HepG2 (cell line): ENCODE results near the gene MB21D2.

Source experiments
- ATF2 ChIP-seq: sonication (generic); formaldehyde crosslinking; IDR thresholded peaks from 2 replicates; pipeline ENCODE4 v1.4.0; 2020; ENCODE audit warnings: missing genetic modification reagents
- CTCF ChIP-seq: sonication (generic); formaldehyde crosslinking; IDR thresholded peaks from 2 replicates; pipeline ENCODE4 v1.5.0; 2020; ENCODE audit warnings: mild to moderate bottlenecking, missing genetic modification reagents, moderate library complexity
- DNMT1 ChIP-seq: sonication (generic); formaldehyde crosslinking; IDR thresholded peaks from 2 replicates; pipeline ENCODE4 v1.5.1; 2020; ENCODE audit warnings: mild to moderate bottlenecking, missing genetic modification reagents
- ELF3 ChIP-seq: IDR thresholded peaks from 2 replicates; pipeline ENCODE4 v1.6.1; 2016; ENCODE audit warnings: missing genetic modification reagents, missing compliant biosample characterization
- FUBP1 ChIP-seq: sonication (generic); formaldehyde crosslinking; IDR thresholded peaks from 2 replicates; pipeline ENCODE4 v1.5.1; 2020; ENCODE audit warnings: missing genetic modification reagents, mild to moderate bottlenecking, borderline replicate concordance
- NR3C1 ChIP-seq: sonication (generic); formaldehyde crosslinking; IDR thresholded peaks from 2 replicates; pipeline ENCODE4 v1.4.0; 2020; ENCODE audit warnings: missing genetic modification reagents
- NRL ChIP-seq: sonication (generic); formaldehyde crosslinking; IDR thresholded peaks from 2 replicates; pipeline ENCODE4 v1.5.0; 2020; ENCODE audit warnings: missing genetic modification reagents, mild to moderate bottlenecking, moderate library complexity, borderline replicate concordance

- no peak for TF ChIP-seq FUBP1
- no peak for TF ChIP-seq ELF3 (CRISPR knock-in tag)
- no peak for TF ChIP-seq NRL (CRISPR knock-in tag)
- TF ChIP-seq ATF2 (CRISPR knock-in tag) = no peak
- TF ChIP-seq CTCF = no peak
- no peak for TF ChIP-seq NR3C1 (CRISPR knock-in tag)
- TF ChIP-seq DNMT1 (CRISPR knock-in tag) = no peak
Measured at GRCh38 chr3:192870822-192871221, 46.8 kb downstream of the MB21D2 start.
